ENCODE measurements around the gene MPHOSPH9.
"Not testable (repeated sequence)": the region's sequence is repeated elsewhere in the genome, so short reads cannot be mapped to it uniquely, and the experiment has no call there.

Gene MPHOSPH9

DNA sequence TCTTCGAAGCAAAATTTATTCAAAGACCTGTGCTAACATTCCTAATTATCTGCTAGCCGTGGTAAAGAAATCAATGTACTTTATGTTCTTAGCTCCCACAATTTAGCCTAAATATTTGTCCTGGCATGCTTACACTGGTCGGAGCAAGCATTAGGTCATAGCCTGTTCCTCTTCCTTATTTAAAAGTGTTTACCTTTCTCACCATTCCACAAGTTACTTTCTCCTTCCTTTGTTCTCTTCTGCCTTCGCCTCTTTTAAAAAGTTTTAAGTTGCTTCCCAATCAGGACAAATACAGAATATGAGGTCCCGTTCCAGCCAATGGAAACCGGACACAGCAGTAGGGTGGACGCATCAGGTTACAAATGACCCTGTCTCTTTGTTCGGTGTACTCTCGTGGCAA lies 27.1 kb upstream of the MPHOSPH9 start:
- DNase-seq (ENCODE audit: low read depth): no peak

DNA sequence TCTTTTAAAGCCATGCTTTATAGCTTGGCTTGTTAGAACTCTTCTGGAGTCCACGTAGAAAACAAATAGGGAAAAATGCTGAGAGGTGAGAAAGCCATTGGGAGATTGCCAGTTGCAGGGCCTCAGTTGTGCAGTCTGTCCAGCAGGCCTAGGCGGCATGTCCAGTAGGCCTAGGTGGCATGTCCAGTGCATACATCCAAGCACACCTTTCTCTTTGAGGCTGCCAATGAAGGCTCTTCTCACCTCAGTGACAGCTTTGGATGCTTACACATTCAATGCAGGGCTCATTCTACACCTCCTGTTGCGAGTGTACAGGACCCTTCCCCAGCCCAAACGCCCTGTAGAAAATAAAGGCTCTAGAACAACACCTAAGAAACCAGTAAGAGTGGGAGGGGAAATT lies 25.7 kb upstream of the MPHOSPH9 start:
- DNase-seq (ENCODE audit: low read depth): no peak

DNA sequence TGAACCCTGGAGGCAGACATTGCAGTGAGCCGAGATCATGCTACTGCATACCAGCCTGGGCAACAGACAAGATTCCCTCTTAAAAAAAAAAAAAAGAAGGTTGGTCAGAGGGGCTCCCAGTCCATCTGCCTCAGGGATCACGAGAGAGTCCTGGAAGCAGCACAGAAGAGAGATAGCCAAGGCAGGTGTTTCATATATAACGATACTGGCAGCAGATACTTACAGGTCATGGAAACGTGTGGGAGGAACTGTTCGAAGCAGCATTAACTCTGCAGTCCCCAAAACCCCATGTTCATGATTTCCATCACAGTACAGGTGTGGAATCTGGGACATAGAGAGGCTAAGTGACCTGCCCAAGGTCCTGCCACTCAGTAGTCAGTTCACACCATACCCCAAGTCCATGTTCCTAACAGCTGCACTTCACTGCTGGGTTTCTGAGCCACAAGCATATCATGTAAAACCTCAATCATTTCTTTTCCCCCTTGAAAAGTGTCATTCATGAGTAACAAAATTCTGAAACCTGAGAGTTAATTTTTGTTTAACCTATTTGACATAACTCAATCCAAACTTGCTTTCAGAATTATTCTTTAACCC lies 22.0 kb upstream of the MPHOSPH9 start:
- no peak for DNase-seq (ENCODE audit: low read depth)

DNA sequence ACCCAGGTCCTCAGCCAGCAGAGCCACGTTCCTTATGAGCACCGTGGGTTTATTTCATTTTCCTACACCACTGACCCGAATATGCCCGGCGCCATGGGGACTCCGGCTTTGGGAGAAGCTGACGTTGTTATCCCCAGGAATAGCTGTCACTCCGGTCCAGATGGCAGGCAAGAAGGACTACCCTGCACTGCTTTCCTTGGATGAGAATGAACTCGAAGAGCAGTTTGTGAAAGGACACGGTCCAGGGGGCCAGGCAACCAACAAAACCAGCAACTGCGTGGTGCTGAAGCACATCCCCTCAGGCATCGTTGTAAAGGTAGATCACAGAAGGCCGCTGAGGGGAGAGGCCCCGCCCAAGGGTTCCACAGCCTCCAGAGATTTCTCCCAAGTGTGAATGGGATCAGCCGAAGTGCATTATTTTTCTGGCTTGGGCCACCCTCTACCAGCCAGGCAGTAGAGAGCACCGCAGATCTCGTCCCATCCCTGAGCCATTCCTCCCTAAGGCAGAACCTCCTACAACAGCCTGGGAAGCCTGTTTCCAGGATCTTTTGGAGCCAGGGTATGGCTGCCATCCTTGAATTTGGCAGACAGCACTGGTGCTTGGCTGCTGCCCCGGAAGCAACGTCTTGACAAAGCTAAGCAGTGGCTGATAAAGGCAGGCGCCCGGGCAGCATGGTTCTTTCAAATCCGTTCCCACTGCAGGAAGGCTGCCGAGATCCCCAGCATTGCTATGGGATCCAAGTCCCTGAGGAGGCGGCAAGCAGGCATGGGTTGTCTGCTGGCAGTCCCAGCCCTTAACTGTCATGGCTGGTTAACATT lies 20.9 kb upstream of the MPHOSPH9 start:
- DNase-seq (ENCODE audit: low read depth): no peak

DNA sequence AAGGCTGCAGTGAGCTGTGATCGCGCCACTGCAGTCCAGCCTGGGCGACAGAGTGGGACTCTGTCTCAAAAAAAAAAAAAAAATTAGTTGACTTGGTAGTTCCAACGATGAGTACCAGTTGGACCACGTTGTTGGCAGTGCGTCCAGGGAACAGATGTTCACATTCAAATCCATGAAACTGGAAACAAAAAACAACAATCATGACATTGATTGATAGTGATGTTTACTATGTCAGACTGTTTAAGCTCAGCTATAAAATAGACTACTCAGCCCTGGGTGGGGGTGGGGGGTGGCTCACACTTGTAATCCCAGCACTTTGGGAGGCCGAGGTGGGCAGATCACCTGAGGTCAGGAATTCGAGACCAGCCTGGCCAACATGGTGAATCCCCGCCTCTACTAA lies 19.4 kb upstream of the MPHOSPH9 start:
- not testable (repeated sequence) for DNase-seq (ENCODE audit: low read depth)

DNA sequence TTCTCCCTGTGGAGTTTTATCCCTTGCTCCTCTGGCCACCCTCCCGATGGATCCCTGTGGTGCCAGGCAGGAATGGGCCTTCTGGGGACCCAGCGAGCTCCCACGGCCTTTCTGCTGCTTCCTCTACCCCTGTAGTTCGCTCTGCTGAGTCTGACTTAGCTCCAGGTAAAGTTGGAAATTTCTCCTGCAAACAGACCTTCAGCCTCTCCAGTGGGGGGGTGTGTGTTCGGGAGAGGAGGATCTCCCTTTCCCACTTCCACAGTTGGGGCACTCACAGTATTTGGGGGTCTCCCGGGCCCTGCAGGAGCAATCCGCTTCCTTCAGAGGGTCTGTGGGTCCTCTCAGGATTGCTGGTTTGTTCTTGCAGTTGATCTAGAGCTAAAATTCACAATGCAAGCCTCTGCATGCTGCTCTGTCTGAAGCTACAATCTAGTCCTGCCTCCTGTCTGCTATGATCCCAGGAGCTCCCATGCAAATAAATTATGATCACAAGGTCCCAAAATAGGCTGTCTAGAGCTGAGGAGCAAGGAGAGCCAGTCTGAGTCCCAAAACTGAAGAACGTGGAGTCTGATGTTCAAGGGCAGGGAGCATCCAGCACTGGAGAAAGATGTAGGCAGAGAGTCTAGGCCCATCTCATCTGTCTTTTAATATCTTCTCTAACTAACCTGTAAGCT lies 18.6 kb upstream of the MPHOSPH9 start:
- no peak for DNase-seq (ENCODE audit: low read depth)

DNA sequence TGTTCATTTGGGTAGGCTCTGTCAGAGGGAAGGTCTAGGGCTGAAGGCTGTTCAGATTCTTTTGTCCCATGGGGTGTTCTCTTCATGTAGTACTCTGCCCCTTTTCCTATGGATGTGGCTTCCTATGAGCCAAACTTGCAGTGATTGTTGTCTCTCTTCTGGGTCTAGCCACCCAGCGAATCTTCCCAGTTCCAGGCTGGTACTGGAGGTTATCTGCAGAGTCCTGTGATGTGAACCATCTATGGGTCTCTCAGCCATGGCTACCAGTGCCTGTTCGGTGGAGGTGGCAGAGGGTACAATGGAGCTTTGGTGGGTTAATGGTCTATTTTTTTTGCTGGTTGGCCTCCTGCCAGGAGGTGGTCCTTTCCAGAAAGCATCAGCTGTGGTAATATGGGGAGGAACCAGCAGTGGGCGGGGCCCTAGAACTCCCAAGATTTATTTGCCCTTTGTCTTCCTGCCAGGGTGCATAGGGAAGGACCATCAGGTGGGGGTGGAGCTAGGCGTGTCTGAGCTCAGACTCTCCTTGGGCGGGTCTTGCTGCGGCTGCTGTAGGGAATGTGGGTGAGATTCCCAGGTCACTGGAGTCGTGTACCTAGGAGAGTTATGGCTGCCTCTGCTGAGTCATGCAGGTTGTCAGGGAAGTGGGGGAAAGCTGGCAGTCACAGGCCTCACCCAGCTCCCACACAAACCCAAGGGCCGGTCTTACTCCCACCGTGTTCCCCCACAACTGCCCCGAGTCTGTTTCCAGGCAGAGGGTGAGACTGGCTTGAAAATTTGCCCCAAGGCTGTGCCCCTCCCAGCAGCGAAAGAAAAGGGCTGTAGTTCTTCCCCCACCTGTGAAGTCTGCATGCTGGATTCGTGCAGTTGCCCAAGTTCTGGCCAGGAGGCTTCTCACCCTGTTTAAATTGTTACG lies 17.8 kb upstream of the MPHOSPH9 start:
- no peak for DNase-seq (ENCODE audit: low read depth)

DNA sequence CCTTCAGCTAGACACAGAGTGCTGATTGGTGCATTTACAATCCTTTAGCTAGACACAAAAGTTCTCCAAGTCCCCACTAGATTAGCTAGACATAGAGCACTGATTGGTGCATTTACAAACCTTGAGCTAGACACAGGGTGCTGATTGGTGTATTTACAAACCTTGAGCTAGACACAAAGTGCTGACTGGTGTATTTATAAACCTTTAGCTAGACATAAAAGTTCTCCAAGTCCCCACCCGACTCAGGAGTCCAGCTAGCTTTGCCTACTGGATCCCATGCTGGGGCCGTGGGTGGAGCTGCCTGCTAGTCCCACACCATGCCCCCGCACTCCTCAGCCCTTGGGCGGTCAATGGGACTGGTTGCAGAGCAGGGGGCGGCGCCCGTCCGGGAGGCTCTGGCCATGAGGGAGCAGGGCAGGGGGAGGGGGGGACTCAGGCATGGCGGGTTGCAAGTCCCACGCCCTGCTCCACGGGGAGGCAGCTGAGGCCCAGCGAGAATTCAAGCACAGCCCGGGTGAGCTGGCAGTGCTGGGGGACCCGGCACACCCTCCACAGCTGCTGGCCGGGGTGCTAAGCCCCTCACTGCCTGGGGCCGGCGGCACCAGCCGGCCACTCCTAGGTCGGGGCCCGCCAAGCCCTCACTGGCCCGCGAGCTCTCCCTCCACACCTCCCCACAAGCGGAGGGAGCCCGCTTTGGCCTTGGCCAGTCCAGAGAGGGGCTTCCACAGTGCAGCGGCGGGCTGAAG lies 16.2 kb upstream of the MPHOSPH9 start:
- not testable (repeated sequence) for DNase-seq (ENCODE audit: low read depth)

DNA sequence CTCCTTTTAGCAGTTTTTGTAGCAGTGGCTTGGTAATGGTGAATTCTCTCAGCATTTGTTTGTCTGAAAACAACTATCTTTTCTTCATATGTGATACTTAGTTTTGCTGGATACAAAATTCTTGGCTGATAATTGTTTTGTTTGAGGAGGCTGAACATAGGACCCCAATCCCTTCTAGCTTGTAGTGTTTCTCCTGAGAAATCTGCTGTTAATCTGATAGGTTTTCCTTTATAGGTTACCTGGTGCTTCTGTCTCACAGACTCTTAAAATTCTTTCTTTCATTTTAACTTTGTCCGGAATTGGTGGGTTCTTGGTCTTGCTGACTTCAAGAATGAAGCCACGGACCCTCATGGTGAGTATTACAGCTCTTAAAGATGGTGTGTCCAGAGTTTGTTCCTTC lies 15.2 kb upstream of the MPHOSPH9 start:
- DNase-seq (ENCODE audit: low read depth): not testable (repeated sequence)

DNA sequence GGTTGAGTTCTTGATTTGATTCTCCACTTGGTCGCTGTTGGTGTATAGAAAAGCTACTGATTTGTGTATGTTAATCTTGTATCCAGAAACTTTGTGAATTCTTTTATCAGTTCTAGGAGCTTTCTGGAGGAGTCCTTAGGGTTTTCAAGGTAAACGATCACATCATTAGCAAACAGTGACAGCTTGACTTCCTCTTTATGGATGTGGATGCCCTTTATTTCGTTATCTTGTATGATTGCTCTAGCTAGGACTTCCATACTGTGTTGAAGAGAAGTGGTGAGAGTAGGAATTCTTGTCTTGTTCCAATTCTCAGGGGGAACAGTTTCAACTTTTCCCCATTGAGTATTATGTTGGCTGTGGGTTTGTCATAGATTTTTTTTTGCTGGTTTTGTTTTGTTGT lies 12.7 kb upstream of the MPHOSPH9 start:
- no peak for DNase-seq (ENCODE audit: low read depth)

DNA sequence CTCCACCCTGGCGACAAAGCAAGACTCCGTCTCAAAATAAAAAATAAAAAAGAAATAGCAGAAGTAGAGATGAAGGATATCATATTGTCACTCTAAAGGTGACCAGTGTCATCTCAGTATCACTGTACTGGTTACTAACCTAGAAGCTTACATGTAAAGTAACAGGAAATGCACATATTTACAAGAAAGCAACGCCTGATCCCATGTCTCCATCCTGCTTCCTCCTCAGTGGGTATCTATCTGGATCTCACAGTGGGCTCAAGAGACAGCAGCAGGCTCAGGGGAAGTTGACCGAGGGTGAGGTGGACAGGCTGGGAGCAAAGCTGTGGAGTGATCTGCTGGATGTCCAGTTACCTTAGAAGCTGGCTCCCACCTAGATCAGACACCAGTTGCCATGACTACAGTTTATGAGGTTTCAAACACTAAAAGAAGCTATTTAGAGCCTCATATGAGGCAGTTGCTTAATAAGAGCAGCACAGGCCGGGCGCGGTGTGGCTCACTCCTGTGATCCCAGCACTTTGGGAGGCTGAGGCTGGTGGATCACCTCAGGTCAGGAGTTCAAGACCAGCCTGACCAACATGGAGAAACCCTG lies 10.8 kb upstream of the MPHOSPH9 start:
- no peak for DNase-seq (ENCODE audit: low read depth)

DNA sequence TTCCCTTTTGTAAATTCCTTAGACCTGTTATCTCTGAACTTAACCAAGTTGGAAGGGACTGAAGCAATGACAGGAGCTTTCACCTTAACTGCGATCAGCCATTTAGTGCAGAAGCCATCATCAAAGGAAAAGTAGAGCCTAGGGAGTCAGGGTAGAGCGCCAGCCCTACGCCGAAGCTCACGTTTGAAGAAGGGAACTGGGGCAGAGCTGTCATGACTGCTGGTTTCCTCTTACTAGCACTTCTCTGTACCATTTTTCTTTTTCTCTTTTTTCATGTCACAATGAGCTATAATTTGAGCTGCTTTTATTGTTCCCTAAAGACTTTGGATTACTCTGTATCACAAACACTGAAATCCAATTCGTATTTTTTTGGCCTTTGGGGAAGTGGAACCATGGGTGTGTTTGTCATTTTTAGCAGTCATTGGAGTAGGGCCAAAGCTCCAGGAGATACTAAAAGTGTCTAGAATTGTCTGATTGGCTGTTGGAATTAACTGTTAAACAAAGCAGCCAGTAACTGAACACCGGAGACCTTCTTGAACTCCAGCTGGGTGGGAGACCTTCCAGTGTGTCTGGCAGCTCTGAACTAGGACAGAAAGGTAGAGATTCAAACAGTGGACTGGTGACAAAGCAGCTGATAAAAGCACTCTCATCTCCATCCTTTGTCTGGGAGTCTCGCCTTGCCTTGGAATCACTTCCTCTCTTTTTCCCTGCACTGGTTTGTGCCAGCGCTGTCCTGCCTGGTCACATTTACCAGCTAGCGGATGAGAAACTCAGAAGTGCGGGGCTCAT lies 9.4 kb upstream of the MPHOSPH9 start:
- no peak for DNase-seq (ENCODE audit: low read depth)

DNA sequence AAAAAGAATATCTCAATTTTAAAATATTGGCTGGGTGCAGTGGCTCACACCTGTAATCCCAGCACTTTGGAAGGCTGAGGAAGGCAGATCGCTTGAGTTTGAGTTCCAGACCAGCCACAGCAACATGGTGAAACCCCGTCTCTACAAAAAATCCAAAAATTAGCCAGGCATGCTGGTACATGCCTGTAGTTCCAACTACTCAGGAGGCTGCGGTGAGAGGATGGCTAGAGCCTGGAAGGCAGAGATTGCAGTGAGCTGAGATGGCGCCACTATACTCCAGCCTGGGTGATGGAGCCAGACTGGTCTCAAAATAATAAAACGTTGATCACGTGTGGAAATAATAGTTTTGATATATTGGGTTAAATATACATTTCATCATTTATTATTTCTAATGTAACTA lies 6.0 kb upstream of the MPHOSPH9 start:
- no peak for DNase-seq (ENCODE audit: low read depth)

DNA sequence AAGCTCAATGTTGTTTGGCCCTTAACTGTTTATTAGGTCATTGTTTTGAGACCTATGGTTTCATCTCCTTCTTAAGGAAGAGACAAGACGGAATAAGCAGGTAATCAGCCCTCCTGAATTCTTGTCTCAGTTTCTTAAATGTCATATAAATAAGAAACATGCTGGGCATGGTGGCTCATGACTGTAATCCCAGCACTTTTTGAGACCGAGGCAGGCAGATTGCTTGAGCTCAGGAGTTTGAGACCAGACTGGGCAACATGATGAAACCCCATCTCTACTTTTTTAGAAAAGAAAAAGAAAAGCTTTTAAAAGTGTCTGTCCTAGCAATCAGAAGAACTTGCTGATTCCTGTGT lies 5.4 kb upstream of the MPHOSPH9 start:
- no peak for DNase-seq (ENCODE audit: low read depth)

DNA sequence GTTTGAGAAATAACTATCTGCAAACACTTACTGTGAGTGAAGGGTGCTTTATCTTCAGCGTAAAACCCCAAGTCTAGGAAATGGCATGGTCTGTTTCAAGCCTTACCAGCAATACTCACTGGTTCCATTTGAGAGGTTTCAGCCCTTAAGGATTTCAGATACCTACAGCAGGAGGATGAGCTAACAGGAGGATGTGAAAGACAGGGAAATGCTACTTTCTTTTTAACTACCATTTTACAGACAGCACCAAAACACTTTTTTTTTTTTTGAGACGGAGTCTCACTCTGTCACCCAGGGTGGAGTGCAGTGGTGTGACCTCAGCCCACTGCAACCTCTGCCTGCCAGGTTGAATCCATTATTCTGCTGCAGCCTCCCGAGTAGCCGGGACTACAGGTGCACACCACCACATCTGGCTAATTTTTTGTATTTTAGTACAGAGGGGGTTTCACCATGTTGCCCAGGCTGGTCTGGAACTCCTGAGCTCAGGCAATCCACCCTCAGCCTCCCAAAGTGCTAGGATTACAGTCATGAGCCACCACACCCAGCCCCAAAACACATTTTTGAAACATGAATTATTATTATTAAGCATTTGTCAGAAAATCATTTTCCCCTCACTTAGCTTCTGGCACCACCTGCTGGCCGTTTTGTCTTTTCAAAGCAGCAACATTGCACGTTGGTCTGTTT lies 4.8 kb upstream of the MPHOSPH9 start:
- peak; percentile 54 for DNase-seq (ENCODE audit: low read depth)

DNA sequence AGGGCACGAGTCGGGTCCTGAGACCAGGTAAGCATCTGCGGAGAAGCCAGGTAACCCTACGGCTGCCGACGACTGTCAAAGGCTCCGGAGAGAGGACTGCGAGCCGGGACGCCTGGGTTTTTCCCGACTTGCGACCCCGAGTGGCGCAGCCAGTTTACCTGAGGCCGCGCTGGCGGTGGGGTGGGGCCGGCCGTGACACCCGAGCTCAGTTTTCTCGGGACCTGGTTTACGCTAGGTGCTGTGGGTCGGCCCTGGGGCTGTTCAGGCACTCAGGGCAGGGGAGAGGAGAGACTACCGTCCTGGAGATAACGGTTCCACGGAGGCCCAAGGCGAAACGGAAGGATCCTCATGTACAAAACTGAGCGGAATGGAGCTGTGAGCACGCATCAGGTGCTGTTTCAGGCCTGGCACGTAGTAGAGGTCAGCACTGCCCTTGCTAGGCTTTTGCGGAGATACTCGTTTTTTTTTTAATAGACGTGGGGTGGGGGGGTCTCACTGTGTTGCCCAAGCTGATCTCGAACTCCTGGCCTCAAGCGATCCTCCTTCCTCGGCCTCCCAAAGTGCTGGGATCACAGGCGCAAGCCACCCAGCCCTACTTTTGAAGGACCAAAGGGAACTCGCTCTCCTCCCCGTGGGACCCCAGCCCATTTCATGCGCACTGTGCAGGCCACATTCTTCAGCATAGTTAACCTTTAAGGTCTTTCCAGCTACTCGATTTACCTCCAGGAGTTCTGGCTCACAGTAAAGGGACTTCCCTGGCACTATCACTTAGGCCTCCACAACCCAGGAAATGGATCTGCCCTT lies 766 bp upstream of the MPHOSPH9 start:
- no peak for DNase-seq (ENCODE audit: low read depth)

DNA sequence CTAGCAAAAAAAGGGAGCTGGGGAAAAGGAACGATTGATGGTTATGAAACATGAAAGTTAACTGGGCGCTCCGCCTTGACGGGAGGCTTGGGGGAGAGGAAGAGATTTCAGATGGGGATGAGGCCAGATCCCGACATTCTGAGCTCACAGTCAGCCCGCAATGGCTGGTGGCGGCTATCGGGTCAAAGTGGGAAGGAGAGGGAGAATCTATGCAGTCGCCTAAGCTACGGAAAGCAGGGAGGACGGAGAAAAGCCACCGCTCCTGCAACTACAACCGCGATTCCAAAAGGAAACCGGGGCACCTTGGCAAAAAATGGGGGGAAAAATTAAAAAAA lies 502 bp downstream of the MPHOSPH9 start:
- peak; percentile 33 for DNase-seq (ENCODE audit: low read depth)

DNA sequence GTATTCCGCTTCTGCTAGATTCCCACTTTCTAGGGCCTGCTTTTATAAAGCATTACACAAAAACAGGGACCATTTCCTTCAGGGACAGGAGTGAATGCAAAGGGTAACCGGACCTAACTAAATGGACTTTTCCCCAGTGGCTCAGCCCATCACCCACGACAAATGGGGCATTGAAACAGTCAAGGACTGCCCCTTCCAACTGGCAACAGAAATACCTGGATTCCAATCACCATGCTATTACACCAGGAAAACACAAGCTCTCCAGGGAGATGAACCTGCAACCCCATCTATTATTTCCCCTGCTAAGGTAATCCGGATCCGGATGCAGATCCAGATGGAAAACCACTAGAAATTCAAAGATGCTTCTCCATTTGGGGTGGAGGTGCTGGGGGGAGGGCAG lies 1.0 kb downstream of the MPHOSPH9 start:
- DNase-seq (ENCODE audit: low read depth): no peak

DNA sequence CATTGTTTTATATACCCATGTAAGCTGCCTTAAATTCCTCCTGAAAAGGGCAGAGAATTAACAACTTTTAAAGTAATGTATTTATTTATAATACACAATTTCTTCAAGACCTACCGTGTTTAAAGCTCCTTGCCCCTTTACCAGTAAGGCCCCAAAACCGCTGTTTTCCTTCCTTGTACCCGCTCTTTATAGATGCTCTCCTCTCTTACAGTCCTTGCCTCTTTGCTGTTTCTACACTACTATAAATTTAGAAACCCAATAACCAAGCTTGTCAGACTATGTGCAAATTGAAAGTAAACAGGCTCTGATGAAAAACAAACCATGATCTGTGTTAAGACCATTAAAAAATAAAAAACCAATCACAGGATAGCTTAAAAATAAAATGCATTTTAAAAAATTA lies 3.9 kb downstream of the MPHOSPH9 start:
- DNase-seq (ENCODE audit: low read depth): no peak
